ENCODE measurements around the gene ATP6V1F. TPM values are rescaled to one million over a fixed set of nuclear protein-coding genes. Genes with fewer than 3 reads are reported as not detected.
A peak's percentile ranks its signal among the peaks of the same experiment; 100 is the strongest.

Gene ATP6V1F
- total and polyA plus RNA-seq, 5 experiments from 2014 or later = 65.1 to 319 (median 305) TPM

- Mint-ChIP-seq H3K27me3 (peaks cover 5 to 32% (median 9%) of the 10 kb centered on the region in 5 donors), H3K36me3 (no peaks in the 10 kb centered on the region), H3K4me1 (peaks cover 0 to 4% (median 2%) of the 10 kb centered on the region in 4 donors), H3K27ac (no peak overlapping the region), H3K4me3 (no peak overlapping the region), H3K9me3 (no peaks in the 10 kb centered on the region)
- POLR2A ChIA-PET = no interaction called here
- DNase-seq (peak in 1 of 10 donors; percentile 50), ATAC-seq (no peak)
These were observed 23.9 kb downstream of the ATP6V1F start for GRCh38 chr7:128886391-128887168.

GRCh38 chr7:128887169-128888038, 24.7 kb downstream of the ATP6V1F start:
- no peak overlapping the region for H3K4me3 Mint-ChIP-seq
- DNase-seq (peak in 1 of 10 donors; percentile 27), ATAC-seq (no peak)
- H3K36me3 Mint-ChIP-seq = no peaks in the 10 kb centered on the region
- no peak overlapping the region for H3K27ac Mint-ChIP-seq
- no peaks in the 10 kb centered on the region for H3K9me3 Mint-ChIP-seq
- POLR2A ChIA-PET = no interaction called here
- peaks cover 0 to 8% (median 3%) of the 10 kb centered on the region in 4 donors for H3K4me1 Mint-ChIP-seq
- H3K27me3 Mint-ChIP-seq = peaks cover 8 to 38% (median 9%) of the 10 kb centered on the region in 5 donors

GRCh38 chr7:128888039-128888755, 25.5 kb downstream of the ATP6V1F start:
- peaks cover 8 to 40% (median 9%) of the 10 kb centered on the region in 5 donors for H3K27me3 Mint-ChIP-seq
- H3K4me1 Mint-ChIP-seq = peaks cover 0 to 8% (median 2%) of the 10 kb centered on the region in 4 donors
- H3K27ac Mint-ChIP-seq = no peak overlapping the region
- DNase-seq = peak in 1 of 10 donors; percentile 36
- ATAC-seq = no peak
- POLR2A ChIA-PET = no interaction called here
- no peaks in the 10 kb centered on the region for H3K36me3 Mint-ChIP-seq
- H3K4me3 Mint-ChIP-seq = no peak overlapping the region
- H3K9me3 Mint-ChIP-seq = no peaks in the 10 kb centered on the region

- no peaks in the 10 kb centered on the region for H3K9me3 Mint-ChIP-seq
- H3K27ac Mint-ChIP-seq = no peak overlapping the region
- ATAC-seq = no peak
- no peak overlapping the region for H3K4me3 Mint-ChIP-seq
- H3K36me3 Mint-ChIP-seq = no peaks in the 10 kb centered on the region
- DNase-seq = peak in 1 of 10 donors; percentile 23
- POLR2A ChIA-PET = no interaction called here
- H3K4me1 Mint-ChIP-seq = peaks cover 0 to 8% (median 2%) of the 10 kb centered on the region in 4 donors
- H3K27me3 Mint-ChIP-seq = peaks cover 8 to 40% (median 9%) of the 10 kb centered on the region in 5 donors
These were observed 26.1 kb downstream of the ATP6V1F start for GRCh38 chr7:128888756-128889095.

- no peaks in the 10 kb centered on the region for H3K9me3 Mint-ChIP-seq
- peak overlapping the region in 1 of 10 donors; percentile 50 for H3K4me3 Mint-ChIP-seq
- ATAC-seq (no peak), DNase-seq (no peak)
- peaks cover 8 to 40% (median 9%) of the 10 kb centered on the region in 5 donors for H3K27me3 Mint-ChIP-seq
- H3K27ac Mint-ChIP-seq = no peak overlapping the region
- POLR2A ChIA-PET = no interaction called here
- no peaks in the 10 kb centered on the region for H3K36me3 Mint-ChIP-seq
- H3K4me1 Mint-ChIP-seq = peaks cover 0 to 8% (median 2%) of the 10 kb centered on the region in 4 donors
These were observed 26.5 kb downstream of the ATP6V1F start for GRCh38 chr7:128889121-128889520.

GRCh38 chr7:128890306-128891109, 27.9 kb downstream of the ATP6V1F start:
- Mint-ChIP-seq H3K4me1 (peaks cover 0 to 8% (median 2%) of the 10 kb centered on the region in 4 donors), H3K27me3 (peaks cover 7 to 28% (median 9%) of the 10 kb centered on the region in 5 donors), H3K4me3 (peak overlapping the region in 5 of 10 donors; percentile 1 to 62 (median 34)), H3K36me3 (no peaks in the 10 kb centered on the region), H3K27ac (no peak overlapping the region), H3K9me3 (no peaks in the 10 kb centered on the region)
- POLR2A ChIA-PET = no interaction called here
- DNase-seq = peak in 1 of 10 donors; percentile 53
- peak; percentile 23 to 50 for ATAC-seq

- no peaks in the 10 kb centered on the region for H3K36me3 Mint-ChIP-seq
- DNase-seq = peak in 1 of 10 donors; percentile 63
- ATAC-seq = peak; percentile 52 to 67
- POLR2A ChIA-PET = no interaction called here
- H3K4me1 Mint-ChIP-seq = peaks cover 0 to 8% (median 2%) of the 10 kb centered on the region in 4 donors
- H3K9me3 Mint-ChIP-seq = peaks cover 0 to 2% (median 0%) of the 10 kb centered on the region in 9 donors
- H3K27ac Mint-ChIP-seq = no peak overlapping the region
- H3K4me3 Mint-ChIP-seq = peak overlapping the region in 5 of 10 donors; percentile 13 to 37 (median 26)
- peaks cover 0 to 20% (median 6%) of the 10 kb centered on the region in 5 donors for H3K27me3 Mint-ChIP-seq
These were observed 28.7 kb downstream of the ATP6V1F start for GRCh38 chr7:128891110-128891941.

- ATAC-seq = no peak
- POLR2A ChIA-PET = no interaction called here
- Mint-ChIP-seq H3K27ac (no peak overlapping the region), H3K36me3 (no peaks in the 10 kb centered on the region), H3K27me3 (peaks cover 0 to 18% (median 8%) of the 10 kb centered on the region in 5 donors), H3K9me3 (peaks cover 0 to 2% (median 0%) of the 10 kb centered on the region in 9 donors), H3K4me1 (peaks cover 0 to 8% (median 2%) of the 10 kb centered on the region in 4 donors), H3K4me3 (peak overlapping the region in 5 of 10 donors; percentile 13 to 37 (median 26))
- peak in 1 of 10 donors; percentile 38 for DNase-seq
These were observed 29.2 kb downstream of the ATP6V1F start for GRCh38 chr7:128891942-128892269.

- peaks cover 0 to 2% (median 0%) of the 10 kb centered on the region in 9 donors for H3K9me3 Mint-ChIP-seq
- H3K4me3 Mint-ChIP-seq = no peak overlapping the region
- no peak for ATAC-seq
- no peak overlapping the region for H3K27ac Mint-ChIP-seq
- POLR2A ChIA-PET = no interaction called here
- H3K27me3 Mint-ChIP-seq = peaks cover 0 to 18% (median 9%) of the 10 kb centered on the region in 5 donors
- peaks cover 0 to 8% (median 2%) of the 10 kb centered on the region in 4 donors for H3K4me1 Mint-ChIP-seq
- H3K36me3 Mint-ChIP-seq = no peaks in the 10 kb centered on the region
- peak in 1 of 10 donors; percentile 59 for DNase-seq
These were observed 30.0 kb downstream of the ATP6V1F start for GRCh38 chr7:128892521-128893250.

- H3K27ac Mint-ChIP-seq = no peak overlapping the region
- DNase-seq (peak in 1 of 10 donors; percentile 42), ATAC-seq (no peak)
- peaks cover 0 to 18% (median 10%) of the 10 kb centered on the region in 5 donors for H3K27me3 Mint-ChIP-seq
- H3K4me1 Mint-ChIP-seq = peaks cover 0 to 8% (median 2%) of the 10 kb centered on the region in 4 donors
- no peak overlapping the region for H3K4me3 Mint-ChIP-seq
- peaks cover 0 to 2% (median 0%) of the 10 kb centered on the region in 3 donors for H3K36me3 Mint-ChIP-seq
- peaks cover 0 to 3% (median 1%) of the 10 kb centered on the region in 9 donors for H3K9me3 Mint-ChIP-seq
- POLR2A ChIA-PET = no interaction called here
These were observed 30.8 kb downstream of the ATP6V1F start for GRCh38 chr7:128893251-128894100.

Data from naive thymus-derived CD8-positive, alpha-beta T cell (primary cell).